Fibroblast of skin of scalp (primary cell): ENCODE results near the gene SYNJ1. TPM values are rescaled to one million over a fixed set of nuclear protein-coding genes. Genes with fewer than 3 reads are reported as not detected.
"Not testable (repeated sequence)": the region's sequence is repeated elsewhere in the genome, so short reads cannot be mapped to it uniquely, and the experiment has no call there.

Source experiments
- DNase-seq: peaks from one replicate; pipeline ENCODE4 v3.0.0-alpha.2; 2013
- polyA plus RNA-seq, 2 experiments: library from polyadenylated mRNA; unstranded; fragments of 120-200 nt; gene quantifications; one replicate each; pipeline ENCODE4 v1.2.1, GENCODE V29; 2013; ENCODE audit not compliant: insufficient read length in 2 of 2

SYNJ1 gene, protein sequence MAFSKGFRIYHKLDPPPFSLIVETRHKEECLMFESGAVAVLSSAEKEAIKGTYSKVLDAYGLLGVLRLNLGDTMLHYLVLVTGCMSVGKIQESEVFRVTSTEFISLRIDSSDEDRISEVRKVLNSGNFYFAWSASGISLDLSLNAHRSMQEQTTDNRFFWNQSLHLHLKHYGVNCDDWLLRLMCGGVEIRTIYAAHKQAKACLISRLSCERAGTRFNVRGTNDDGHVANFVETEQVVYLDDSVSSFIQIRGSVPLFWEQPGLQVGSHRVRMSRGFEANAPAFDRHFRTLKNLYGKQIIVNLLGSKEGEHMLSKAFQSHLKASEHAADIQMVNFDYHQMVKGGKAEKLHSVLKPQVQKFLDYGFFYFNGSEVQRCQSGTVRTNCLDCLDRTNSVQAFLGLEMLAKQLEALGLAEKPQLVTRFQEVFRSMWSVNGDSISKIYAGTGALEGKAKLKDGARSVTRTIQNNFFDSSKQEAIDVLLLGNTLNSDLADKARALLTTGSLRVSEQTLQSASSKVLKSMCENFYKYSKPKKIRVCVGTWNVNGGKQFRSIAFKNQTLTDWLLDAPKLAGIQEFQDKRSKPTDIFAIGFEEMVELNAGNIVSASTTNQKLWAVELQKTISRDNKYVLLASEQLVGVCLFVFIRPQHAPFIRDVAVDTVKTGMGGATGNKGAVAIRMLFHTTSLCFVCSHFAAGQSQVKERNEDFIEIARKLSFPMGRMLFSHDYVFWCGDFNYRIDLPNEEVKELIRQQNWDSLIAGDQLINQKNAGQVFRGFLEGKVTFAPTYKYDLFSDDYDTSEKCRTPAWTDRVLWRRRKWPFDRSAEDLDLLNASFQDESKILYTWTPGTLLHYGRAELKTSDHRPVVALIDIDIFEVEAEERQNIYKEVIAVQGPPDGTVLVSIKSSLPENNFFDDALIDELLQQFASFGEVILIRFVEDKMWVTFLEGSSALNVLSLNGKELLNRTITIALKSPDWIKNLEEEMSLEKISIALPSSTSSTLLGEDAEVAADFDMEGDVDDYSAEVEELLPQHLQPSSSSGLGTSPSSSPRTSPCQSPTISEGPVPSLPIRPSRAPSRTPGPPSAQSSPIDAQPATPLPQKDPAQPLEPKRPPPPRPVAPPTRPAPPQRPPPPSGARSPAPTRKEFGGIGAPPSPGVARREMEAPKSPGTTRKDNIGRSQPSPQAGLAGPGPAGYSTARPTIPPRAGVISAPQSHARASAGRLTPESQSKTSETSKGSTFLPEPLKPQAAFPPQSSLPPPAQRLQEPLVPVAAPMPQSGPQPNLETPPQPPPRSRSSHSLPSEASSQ (N-terminal part only)
- 5.8 TPM for polyA plus RNA-seq (2013, experiment 1 of 2; ENCODE audit: insufficient read length)
- polyA plus RNA-seq (2013, experiment 2 of 2; ENCODE audit: insufficient read length) = 7.2 TPM

DNA sequence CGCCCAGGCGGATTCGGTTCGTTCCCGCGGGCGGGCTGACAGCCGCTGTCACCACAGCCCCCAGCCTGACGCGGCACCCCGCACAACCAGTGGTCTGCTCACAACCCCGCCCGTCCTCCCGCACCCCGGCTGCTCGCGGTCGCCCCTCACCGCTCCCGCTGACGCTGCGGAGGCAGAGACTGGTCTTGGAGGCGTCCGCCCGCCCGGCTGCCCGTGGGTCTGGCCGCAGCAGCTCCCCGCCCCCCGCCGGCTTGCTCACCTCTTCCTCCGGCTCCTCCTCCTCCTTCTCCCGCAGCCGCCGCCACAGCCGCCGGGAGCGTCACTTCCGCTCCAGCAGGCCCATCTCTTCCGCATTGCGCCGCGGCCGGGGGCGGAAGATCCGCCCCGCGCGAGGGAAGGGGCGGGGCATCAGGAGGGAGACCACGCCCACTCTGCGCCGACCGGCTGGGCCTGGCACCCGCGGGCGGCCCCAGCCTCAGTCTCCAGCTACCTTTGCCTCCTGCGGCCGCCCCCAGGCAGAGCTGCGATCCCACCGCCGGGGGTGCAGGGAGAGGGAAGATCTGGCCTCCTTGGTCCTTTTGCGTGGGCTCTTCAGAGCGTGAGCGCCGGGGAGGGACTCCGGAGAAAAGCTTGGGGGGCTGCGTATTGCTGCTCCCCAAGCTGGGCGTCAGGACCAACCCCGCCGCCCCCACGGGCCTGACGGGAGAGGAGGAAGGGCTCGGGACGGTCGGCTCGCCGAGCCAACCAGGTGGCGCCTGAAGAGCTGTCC lies at the start of gene SYNJ1:
Gene SYNJ1, minus strand, starts transcription at position 327 of the 769 bp plus-strand sequence. CDS start 1,118 bp downstream, outside the sequence.
- peak; percentile 96 for DNase-seq

DNA sequence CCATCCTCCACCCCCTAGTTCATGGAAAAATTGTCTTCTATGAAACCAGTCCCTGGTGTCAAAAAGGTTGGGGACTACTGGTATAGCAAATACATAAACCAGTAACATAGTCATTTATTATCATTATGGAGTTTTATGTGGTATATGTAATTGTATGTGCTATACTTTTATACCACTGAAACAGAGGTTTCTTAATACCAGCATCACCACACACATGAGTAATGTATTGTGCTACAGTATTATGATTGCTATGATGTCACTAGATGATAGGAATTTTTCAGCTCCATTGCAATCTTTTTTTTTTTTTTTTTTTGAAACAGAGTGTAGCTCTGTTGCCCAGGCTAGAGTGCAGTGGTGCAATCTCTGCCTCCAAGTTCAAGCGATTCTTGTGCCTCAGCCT lies 49.5 kb upstream of the SYNJ1 start:
- no peak for DNase-seq

DNA sequence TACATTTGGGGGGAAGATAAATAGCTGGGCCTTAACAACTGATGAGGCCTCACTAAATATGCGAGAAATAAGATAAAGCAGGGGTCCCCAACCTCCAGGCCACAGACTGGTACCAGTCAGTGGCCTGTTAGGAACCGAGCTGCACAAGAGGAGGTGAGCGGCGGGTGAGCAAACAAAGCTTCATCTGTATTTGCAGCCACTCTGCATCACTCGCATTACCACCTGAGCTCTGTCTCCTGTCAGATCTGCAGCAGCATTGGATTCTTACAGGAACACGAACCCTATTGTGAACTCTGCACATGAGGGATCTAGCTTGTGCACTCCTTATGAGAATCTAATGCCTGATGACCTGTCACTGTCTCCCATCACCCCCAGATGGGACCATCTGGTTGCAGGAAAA lies 48.9 kb upstream of the SYNJ1 start:
- no peak for DNase-seq

DNA sequence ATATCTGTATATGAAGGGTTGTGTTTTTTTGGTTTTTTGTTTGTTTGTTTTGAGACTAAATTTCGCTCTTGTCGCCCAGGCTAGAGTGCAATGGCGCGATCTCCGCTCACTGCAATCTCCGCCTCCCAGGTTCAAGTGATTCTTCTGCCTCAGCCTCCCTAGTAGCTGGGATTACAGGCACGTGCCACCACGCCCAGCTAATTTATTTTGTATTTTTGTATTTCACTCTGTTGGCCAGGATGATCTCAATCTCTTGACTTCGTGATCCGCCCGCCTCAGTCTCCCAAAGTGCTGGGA lies 45.2 kb upstream of the SYNJ1 start:
- DNase-seq = not testable (repeated sequence)

DNA sequence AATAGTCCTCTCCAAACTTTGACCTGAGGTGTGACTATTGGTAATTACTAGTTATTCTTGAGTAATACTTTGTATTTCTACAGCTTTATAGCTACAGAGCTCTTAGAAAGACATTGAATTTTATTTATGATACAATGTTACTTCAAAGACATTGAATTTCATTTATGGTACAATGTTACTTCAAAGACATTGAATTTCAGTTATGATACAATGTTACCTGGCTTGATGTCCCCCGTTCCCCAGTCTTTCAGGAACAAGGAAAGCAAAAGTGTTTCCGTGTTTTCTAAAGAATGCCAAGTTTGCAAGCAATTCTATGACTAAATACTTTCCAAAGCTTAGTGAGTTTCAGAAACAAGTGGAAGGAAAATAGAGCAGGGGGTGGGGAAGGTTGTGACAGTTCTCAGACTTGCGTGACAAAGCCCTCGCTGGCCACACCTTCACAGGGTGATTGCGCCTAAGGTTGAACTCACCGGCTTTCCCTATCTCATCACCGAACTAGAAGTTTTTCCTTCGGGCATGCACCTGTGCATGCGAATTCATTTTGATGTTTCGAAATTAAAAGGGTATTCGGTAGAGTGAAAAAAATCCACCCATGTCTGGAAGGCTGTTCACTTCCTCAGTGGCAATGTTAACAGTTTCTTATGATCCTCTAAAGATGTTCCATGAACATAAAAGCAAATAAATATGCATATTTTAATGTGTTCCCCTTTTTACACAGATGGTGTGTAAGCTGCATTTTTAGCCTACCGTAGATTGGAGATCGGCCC lies 44.7 kb upstream of the SYNJ1 start:
- peak; percentile 29 for DNase-seq

DNA sequence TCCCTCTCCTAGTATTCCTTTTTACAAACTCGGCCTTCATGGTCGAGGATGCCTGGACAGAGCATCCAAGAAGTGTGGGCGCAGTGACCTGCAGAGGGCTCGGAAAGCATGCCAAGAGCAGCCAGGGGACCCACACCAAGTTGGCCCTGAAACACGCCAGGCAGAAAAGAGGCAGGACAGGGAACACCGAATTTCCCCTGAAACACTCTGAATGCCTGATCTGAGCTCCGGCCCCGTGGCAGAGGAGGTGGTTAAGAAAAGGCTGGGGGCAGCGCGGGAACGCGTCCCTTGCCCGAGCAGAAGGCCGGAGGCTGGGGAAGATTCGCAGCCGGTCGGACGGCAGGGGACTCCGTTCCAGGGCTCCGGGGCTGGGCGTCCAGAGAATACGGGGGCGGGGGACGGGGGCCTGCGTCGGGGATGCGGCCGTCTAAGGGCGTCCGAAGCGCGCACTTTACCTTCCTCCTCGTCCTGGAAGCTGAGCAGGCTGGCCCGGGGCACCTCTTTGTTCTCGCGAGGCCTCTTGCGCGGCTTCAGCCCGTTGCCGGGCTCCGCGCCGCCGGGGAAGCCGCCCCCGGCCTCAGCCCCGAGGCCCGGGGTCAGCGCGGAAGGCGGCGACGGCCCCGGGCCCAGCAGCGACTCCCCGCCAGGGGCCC lies 43.2 kb upstream of the SYNJ1 start:
- peak; percentile 56 for DNase-seq

DNA sequence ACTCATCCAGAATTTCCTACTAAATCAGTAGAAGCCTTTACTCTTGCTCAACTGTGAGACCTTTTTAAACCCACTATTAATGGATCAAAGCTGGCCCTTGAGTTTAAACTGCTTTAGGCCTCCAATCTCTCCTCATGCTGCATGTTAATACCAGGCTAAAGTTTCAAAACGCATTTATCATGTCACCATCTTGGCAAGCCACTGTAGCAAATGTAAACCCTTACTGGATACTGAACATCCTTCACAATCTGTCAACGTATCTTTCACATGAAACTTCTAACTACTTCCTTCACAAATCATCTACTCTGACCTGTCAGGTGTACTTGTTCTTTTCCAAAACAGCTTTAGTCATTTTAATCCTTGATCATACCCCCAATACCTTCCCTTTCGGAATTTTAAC lies 40.7 kb upstream of the SYNJ1 start:
- no peak for DNase-seq

DNA sequence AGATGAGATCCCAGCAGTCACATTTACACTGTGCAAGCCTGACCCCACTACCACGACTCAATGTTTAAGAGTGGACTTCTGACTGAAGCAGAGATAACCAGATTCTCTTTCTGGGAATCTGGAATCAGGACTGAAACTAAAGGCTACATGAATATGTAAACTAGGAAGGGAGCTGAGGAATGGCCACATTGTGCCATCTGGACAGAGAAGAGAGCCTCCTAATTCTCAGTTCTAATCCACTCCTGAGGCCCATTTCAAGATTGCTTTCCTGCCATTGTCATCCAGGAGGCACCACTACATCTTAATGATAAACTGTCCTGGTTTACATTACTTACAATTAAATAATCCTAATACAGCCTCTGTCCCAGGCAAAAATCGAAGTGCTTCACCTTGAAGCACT lies 37.2 kb upstream of the SYNJ1 start:
- no peak for DNase-seq

DNA sequence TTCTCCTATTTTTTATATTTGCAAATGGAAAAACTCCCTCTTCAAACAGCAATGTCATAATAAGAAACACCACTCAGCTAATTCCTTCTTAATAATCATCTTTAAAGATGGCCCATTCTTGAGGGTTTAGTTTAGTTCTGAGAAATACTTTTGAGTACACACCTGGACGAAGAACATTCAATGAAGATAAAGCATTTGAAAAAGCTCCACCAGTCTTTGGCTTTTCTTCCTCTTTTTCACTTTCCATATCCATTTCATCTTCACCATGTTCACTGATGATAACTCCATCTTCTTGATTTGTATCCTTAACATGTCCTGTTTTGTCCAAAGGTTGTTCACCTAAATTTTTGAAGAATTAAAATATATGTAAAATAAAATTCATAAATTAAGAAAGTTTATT lies 36.4 kb upstream of the SYNJ1 start:
- DNase-seq = no peak

DNA sequence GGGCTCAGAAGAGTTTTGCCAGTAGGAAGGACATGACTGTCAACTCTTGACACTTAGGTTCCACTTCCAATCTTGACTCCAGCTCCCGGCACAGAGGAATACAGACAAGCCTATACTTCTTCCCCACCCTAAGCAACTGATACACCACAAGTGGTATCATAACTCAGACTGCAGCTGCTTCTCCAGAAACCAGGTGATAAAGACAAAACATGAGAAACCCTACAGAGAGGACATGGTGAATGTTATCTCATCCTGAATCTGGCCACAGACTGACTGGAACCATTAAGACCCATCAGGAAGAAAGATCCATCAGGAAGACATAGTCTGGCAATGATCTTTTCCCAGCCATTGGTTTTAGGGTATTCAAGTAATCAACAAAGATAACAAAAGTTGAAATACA lies 30.0 kb upstream of the SYNJ1 start:
- DNase-seq = no peak

DNA sequence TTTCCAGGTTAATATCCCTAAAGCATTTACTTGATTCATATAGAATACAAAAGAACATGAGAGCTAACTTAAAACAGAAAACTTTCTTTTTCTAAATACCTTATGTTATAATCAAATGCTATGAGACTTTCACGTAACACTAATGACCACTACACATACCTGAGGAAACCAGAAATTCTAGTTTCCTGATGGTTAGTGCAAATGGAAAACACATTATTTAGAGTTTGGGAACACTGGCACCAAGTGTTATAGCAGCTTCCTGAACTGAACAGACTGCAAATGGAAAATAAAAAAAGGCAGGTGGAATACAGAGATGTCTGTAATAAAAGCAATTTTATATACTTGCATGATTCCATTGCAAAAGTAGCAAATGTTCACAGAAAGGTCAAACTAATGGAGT lies 28.3 kb upstream of the SYNJ1 start:
- DNase-seq = no peak

DNA sequence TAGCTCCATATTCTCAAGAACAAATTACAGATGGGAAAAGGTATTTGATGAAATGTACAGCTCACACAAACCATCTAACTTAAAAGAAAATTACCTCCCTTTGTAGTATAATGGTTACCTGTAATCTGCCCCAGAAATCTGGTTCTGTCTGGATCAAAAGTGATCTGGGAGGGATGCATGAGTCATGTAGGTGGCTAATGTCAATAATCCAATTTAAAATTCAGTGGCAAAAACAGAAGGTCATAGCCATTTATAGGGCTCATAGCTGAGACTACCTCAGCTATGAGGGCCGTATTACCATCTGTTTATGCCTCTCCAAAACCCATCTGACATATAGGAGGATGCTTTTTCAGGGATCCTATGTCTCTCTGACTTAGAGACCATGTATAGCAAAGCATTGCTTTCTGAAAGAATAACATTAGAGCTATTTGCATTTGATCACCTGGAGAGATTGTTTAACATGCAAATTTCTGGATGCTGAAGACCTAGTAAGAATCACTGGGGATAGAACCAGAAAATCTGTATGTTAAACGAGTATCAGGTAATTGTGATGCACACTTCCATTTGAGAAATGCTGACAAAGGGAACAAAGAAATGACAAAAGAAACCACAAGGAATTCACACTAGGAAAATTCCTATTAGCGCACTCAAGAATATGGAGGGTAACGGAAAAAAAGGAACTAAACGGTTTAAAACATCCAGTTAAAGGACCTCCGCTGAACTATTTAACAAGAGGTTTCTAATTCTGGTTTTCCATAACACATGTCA lies 26.2 kb upstream of the SYNJ1 start:
- no peak for DNase-seq

DNA sequence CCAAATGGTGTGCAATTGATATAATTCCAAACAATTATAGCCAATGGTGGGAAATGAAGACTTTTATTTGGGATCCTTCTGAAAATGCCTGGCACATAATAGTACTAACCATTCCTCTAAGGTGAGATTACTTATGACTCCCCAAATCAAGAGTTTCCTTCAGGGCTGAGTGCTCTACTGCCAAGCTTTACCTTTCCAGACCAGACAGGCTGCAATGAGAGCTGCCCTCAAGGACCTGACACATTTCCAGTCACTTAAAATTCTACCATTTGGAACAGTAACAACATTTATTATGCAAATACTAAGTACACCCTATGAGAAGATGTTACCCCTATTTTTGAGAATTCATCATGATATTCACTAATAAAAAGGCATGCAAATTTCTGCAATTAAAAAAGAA lies 22.6 kb upstream of the SYNJ1 start:
- no peak for DNase-seq

DNA sequence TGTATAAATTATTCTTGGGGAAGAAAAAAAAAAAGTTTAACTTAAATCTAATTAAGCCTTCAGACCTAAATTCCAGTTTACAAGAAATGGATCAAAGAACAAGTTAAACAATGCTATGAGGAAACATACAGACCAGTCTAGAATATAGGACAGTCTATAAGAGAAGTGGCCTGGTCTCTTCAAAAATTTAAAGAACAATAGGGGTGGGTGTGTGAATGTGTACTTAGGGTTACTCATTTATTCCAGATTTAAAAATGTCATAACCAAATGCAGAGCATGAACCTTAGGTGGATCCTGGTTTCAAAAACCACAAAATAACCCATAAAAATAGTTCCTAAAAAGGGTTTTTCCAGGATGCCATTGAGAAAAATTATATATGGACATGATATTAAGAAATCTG lies 21.8 kb upstream of the SYNJ1 start:
- no peak for DNase-seq

DNA sequence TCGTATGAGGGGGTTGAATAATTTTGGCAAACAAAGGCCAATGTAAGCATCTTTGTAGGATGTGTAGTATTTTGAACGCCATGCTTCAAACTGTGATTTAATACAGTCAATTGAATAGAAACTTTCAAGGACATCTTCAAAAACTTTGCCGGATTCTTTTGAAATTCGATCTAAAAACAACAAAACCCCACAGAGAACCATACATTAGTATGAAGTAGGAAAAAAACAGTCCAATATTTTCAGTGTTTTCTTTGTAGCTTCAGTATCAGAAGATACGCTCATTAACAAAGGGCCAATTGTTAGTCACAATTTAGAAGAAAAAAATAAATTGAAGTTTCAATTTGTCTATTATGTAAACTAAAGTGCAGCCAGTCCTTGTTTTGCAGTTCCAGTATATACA lies 20.7 kb upstream of the SYNJ1 start:
- no peak for DNase-seq

DNA sequence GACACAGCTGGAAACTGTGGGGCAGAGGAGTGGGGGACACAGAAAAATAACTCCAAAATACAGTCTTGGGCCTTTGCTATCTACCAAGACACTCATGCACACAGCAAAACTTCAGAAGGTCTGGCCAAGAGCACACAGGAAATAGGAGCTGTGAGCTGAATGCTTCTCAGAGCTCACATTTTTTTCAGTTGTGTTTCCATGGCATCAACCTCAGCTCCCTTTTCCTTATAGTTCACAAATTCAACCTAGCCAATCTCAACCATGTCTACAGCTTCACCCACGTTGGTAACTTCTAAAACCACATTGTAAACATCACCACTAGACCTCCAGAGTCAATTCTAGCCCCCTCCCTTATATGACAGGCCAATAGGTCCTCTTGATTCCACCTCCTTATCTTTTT lies 19.6 kb upstream of the SYNJ1 start:
- DNase-seq = no peak

DNA sequence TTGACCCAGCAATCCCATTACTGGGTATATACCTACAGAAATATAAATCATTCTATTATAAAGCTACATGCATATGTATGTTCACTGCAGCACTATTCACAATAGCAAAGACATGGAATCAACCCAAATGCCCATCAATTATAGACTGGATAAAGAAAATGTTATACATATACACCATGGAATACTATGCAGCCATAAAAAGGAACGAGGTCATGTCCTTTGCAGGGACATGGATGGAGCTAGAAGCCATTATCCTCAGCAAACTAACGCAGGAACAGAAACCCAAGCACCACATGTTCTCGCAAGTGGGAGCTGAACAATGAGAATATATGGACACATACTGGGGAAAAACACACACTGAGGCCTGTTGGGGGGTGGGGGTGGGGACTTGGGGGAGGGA lies 18.9 kb upstream of the SYNJ1 start:
- DNase-seq = not testable (repeated sequence)

DNA sequence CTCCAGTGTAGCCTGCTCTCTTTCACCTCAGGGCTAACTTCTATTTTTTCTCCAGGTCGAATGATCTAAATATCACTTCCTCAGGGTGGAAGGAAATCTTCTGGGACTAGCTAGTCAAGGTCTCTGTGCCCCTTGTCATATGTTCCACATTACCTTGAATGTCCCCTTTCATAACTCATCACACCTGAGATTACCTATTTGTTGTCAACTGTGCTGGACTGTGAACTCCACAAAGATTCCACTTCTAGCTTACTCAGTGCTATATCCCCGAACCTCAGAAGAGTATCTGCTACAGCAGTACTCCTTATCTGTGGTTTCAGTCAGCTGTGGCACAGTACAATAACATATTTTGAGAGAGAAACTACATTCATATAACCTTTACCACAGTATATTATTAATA lies 14.6 kb upstream of the SYNJ1 start:
- DNase-seq = no peak

DNA sequence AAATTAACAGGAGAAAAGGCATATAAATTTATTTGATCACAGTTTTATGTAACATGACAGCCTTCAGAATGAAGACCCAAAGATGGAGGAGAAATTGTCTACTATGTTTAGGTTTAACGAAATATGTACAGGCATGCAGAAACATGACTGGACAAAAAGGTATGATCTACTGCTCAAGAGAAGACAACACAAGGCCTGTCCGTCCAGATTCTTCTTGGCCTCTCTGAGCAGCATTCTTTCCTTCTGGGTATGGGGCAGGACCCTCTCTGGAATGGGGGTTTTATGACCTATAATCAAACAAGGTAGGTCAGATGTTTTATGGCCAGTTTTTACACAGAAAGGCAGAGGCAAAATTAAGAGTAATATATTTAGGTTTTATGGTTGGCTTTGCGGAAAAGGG lies 13.5 kb upstream of the SYNJ1 start:
- DNase-seq = no peak

DNA sequence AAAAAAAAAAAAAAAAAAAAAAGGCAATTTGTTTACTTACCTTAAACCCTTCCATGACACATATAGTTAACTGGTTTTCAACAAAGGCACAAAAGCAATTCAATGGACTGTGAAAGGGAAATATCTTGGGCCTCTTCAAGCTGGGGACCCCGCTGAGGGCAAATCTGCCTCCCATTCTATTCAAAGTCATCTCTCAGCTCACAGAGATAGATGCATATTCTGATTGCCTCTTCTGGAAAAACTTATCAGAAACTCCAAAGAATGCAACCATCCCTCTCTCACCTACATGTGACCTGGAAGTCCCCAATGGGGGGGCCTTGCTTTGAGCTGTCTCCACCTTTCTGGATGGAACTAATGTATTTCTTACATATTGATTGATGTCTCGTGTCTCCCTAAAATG lies 12.1 kb upstream of the SYNJ1 start:
- no peak for DNase-seq
